Ovary (tissue), 3 donors: Measurements from ENCODE around the gene GRIN3B.

Experiments
- POLR2A ChIP-seq: fragments of 450-650 bp; IDR thresholded peaks from one replicate; pipeline ENCODE4 v1.6.1; 2017; ENCODE audit warnings: antibody characterized with exemption, mild to moderate bottlenecking, moderate library complexity
- TF ChIP-seq, protein P1 (sequence below), 3 donors: fragments of 450-650 bp in 2 of 3; fragments of 200-600 bp in 1 of 3; IDR thresholded peaks; one replicate each; pipeline versions ENCODE4 v1.5.1 to v1.8.0; 2016 to 2022; ENCODE audit warnings: antibody characterized with exemption in 3 of 3, mild to moderate bottlenecking in 1 of 3
- donor health status: DM: no; HTN: no; CAD: no.

DNA sequence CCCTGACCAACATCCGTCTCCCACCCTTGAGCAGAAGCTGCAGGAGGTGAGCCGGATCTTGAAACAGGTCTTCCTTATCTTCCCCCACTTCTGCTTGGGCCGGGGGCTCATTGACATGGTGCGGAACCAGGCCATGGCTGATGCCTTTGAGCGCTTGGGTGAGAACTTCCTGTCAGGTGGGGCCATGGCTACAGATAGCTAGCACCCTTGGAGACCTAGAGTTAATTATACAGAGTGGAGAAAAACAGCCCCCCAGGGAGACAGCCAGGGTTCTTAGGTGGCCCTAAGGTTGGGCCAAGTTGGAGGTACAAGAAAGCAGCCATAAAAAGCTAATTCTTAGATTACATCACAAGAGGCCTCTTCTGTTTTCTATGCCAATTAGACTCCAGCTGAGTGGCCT lies 57.9 kb downstream of the GRIN3B start:
- TF ChIP-seq, protein P1, sequence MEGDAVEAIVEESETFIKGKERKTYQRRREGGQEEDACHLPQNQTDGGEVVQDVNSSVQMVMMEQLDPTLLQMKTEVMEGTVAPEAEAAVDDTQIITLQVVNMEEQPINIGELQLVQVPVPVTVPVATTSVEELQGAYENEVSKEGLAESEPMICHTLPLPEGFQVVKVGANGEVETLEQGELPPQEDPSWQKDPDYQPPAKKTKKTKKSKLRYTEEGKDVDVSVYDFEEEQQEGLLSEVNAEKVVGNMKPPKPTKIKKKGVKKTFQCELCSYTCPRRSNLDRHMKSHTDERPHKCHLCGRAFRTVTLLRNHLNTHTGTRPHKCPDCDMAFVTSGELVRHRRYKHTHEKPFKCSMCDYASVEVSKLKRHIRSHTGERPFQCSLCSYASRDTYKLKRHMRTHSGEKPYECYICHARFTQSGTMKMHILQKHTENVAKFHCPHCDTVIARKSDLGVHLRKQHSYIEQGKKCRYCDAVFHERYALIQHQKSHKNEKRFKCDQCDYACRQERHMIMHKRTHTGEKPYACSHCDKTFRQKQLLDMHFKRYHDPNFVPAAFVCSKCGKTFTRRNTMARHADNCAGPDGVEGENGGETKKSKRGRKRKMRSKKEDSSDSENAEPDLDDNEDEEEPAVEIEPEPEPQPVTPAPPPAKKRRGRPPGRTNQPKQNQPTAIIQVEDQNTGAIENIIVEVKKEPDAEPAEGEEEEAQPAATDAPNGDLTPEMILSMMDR (IDR thresholded peaks at IDR 0.05): no peak
- TF ChIP-seq POLR2A: no peak
